Smooth muscle cell of the brain vasculature (primary cell): ENCODE data around the gene OR6V1.

Source experiments
- DNase-seq: peaks from one replicate; pipeline ENCODE4 v3.0.0-alpha.2; 2012; ENCODE audit warnings: low read depth, low spot score

The OR6V1 gene, protein sequence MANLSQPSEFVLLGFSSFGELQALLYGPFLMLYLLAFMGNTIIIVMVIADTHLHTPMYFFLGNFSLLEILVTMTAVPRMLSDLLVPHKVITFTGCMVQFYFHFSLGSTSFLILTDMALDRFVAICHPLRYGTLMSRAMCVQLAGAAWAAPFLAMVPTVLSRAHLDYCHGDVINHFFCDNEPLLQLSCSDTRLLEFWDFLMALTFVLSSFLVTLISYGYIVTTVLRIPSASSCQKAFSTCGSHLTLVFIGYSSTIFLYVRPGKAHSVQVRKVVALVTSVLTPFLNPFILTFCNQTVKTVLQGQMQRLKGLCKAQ

DNA sequence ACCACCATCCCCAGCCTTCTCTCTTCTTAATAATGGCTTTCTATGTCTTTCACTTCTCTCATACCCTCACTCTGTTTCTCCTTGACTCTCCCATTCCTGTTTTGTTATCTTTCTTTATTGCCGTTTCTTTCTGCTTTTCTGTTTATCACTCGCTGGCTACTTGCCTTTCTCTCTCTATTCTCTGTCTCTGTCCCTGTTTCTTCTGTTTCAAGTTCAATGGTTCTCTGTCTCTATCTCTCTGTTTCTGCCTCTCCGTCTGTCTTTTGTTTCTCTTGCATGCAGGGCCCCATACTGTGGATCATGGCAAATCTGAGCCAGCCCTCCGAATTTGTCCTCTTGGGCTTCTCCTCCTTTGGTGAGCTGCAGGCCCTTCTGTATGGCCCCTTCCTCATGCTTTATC, at the start of gene OR6V1:
TSS of gene OR6V1 (plus strand) at position 301 of the 400 bp plus-strand sequence. CDS start at position 301, 0 bp downstream.
- no peak for DNase-seq

DNA sequence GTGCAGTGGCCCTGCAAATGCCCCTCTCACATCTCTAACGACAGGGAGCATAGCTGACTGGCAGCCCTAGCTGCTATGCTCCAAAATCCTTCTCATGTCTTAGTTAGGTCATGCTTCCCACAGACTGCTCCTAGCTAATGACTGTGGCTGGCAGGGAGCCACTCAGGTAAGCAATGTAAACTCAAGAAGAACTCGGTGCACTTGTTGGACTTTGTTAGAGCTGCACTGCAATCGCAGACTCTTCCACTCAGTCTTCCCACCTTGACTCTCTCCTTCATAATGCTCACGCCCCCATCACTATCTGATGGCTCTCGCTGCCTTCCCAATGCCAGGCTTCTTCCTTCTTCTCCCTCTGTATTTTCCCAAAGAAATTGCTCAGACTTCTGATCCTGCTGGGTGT, 49.2 kb upstream of the OR6V1 start:
- no peak for DNase-seq

- DNase-seq, result no peak
These were observed 48.6 kb upstream of the OR6V1 start for GRCh38 chr7:143003393-143004051.

GRCh38 chr7:143005632-143006260, 46.4 kb upstream of the OR6V1 start:
- DNase-seq, result no peak

DNA sequence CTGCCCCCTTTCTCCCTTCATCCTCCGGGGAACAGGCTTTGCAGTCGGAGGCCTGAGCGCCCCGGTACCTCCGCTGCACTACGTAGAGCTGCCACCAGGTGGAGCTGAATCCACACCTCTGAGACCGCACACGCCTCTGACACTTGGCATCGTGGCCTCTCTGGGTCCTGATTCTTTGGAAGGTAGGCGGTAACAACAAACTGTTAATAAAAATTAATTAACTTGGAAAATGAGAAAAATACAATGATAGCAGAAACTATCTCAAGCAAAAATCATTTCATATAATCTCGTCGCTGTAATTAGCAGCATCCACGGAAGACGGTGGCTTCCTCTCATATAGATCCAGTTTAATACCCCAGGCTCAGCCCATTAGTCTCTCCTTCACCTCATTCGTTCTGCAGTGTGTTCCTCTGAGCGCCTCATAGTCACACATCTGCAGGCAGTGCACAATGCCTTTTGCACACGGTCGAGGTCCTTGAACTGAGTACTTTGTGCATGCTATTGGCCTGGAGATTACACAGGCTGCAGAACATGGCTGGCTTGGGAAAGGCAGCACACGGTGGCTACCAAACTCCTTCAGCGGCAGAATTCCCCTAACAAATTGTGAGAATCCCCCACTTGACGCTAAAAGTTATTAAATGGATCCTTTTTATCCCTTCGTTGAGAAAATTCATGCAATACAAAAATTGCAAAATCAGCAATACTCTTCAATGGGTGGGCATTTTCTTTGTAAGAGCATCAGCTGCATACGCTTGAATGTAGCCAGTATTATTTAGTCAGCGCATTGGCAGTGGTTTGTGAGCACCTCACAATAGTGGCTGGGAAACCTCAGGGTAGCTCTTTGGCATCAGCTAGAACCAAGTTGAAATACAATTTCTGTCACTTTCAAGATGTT, 43.9 kb upstream of the OR6V1 start:
- DNase-seq, result no peak

DNA sequence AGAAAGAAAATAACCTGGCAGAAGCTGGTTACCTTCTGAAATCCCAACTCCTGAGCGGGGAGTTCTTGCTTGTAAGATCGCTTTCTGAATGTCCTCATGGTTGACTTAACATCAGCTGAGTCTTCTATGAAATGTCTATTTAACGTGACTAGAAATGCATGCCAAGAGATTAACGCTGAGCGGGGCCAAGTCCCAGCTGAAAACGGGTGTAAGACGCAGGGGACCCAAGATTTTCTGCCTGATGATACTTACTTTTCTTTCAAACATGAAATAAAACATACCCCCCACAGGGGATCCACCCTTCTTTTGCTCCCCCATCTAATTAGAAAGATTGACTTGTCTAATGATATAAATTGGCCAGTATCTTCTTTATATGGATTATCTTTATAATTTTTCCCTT, 40.1 kb upstream of the OR6V1 start:
- no peak for DNase-seq

- DNase-seq, result no peak
These were observed 39.7 kb upstream of the OR6V1 start for GRCh38 chr7:143012409-143012808.

DNA sequence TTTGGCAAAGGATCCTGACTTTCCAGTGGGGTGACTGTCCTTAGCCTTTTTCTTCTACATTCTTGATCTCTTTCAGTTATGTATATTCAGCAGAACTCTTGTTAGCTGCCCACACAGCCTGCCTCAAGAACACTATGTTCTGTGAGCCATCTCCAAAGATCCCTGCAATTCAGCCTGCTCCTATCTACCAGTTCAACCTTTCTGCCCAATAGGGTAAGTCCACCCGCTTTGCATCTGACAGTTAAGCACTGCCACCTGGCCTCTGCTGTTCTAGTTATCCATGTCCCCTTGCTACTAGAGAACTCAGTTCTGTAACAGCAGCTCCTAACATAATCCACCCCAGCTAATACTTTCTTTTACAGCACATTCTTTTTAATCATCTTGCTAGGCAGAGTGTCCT, 38.7 kb upstream of the OR6V1 start:
- no peak for DNase-seq

- no peak for DNase-seq
These were observed 38.2 kb upstream of the OR6V1 start for GRCh38 chr7:143013893-143014292.

DNA sequence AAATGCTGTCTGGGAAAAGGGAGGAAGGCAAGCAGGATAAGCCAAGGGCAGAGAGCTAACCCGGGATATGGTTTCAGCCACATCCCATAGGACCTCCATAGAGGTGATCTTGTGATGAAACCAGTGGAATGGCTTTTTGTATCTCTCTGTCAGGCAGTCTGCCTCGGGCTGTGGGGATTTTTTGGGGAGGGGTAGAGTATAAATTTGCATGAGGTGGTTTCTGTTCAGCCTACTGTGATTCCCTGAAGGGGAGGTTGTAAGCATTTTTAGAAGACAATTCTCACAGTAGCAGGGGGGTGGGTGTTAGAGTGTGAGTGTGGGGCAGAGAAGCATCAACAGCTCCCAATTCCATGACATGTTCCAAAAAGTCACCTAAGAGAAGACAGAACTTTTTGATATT, 37.1 kb upstream of the OR6V1 start:
- DNase-seq, result no peak

GRCh38 chr7:143015926-143016490, 36.1 kb upstream of the OR6V1 start:
- DNase-seq, result no peak

DNA sequence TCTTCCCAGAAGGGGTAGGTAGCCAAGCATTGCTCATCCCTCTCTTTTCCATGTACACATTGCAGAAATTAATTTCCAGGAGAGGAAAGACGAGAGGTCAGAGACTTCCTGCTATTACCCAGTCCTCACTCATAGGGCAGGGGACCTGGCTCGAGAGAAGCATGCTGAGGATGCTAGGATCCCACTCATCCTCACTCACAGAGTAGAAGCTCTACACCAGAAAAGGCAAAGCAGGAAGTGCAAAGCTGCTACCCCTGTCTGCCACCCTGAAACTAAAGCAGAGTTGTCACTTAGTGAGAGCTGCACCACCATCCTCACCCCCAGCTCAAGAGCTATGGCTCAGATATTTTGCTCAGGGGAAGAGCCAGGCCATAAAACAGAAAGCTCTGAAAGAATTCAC, 35.1 kb upstream of the OR6V1 start:
- no peak for DNase-seq

GRCh38 chr7:143018931-143019330, 33.2 kb upstream of the OR6V1 start:
- DNase-seq, result no peak

GRCh38 chr7:143023047-143023446, 29.1 kb upstream of the OR6V1 start:
- DNase-seq, result no peak

DNA sequence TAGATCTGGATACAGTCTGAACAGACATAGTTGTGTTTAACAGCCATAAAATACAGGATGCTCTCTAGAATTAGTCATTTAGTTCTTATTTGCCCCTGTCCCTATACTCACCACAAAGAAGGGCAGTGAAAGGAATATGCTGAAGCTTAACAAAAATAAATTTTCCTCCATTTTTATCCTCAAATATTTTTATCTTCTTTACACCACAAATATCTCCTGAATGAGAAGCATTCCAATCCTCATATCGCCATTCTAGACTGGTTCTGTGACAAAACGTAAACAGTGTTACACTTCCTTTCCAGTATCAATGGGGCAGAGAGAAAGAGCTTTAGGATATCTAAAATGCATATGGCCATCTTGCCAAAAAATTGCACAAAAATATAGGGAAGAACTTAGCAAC, 26.8 kb upstream of the OR6V1 start:
- DNase-seq, result no peak

- DNase-seq, result no peak
These were observed 25.1 kb upstream of the OR6V1 start, which contains the start of gene OR9A2 for GRCh38 chr7:143027032-143027431. TSS of gene OR9A2 (minus strand) at chr7:143027132. CDS start at chr7:143027132, 0 bp downstream.

GRCh38 chr7:143027683-143028082, 24.5 kb upstream of the OR6V1 start:
- DNase-seq, result no peak

- no peak for DNase-seq
These were observed 13.5 kb upstream of the OR6V1 start for GRCh38 chr7:143038635-143039034.

DNA sequence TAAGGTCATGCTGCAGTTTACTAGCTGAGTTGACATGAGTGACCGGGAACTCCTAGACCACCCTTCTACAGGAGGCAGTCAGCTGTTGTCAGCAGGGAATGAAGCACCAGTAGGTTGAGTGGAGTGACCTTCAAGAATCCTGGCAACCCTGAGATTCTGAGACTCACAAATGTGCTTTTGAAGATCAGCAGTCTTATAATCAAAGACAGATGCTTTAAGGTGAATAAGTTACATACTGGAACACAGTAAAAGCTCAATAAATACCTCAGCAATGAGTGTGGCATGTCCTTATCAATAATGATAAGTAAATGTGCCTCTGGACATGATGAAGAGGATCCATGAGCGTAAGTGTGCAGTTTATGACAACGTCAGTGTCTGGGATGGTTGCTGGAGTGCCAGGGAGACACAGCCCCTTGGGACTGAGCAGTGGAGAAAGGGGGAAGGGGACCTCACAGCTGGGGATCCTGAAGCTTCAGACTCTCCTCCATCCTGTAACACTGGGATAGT, 11.9 kb upstream of the OR6V1 start:
- DNase-seq, result no peak

- DNase-seq, result no peak
These were observed 10.8 kb upstream of the OR6V1 start for GRCh38 chr7:143041346-143041745.

GRCh38 chr7:143042159-143042789, 9.9 kb upstream of the OR6V1 start:
- DNase-seq, result no peak
